WERI-Rb-1 (cell line): ENCODE data around the gene KCNH3.

Source experiments
- DNase-seq: peaks from one replicate; pipeline ENCODE4 v3.0.0-alpha.2; 2020
- H3K27ac ChIP-seq: fragments of 250-450 bp; sonication (Bioruptor Pico); 2 replicates; pipeline ENCODE4 v1.5.1; 2020; ENCODE audit warnings: mild to moderate bottlenecking, moderate library complexity
- H3K27me3 ChIP-seq: fragments of 250-450 bp; sonication (Bioruptor Pico); 2 replicates; pipeline ENCODE4 v1.5.1; 2021; ENCODE audit warnings: mild to moderate bottlenecking, low read depth, moderate library complexity; ENCODE audit not compliant: insufficient read depth, severe bottlenecking
- H3K36me3 ChIP-seq: fragments of 250-450 bp; sonication (Bioruptor Pico); 2 replicates; pipeline ENCODE4 v1.5.1; 2020; ENCODE audit warnings: mild to moderate bottlenecking, moderate library complexity
- H3K4me3 ChIP-seq: 2 replicates; pipeline ENCODE4 v1.5.1; 2011; ENCODE audit warnings: low read depth, mild to moderate bottlenecking, control low read depth, low read length
- H3K9me3 ChIP-seq: fragments of 250-450 bp; sonication (Bioruptor Pico); 2 replicates; pipeline ENCODE4 v1.5.1; 2021; ENCODE audit warnings: mild to moderate bottlenecking, moderate library complexity; ENCODE audit not compliant: severe bottlenecking
- CTCF ChIP-seq: IDR thresholded peaks from 2 replicates; pipeline ENCODE4 v1.5.1; 2011; ENCODE audit warnings: low read depth, mild to moderate bottlenecking, control low read depth, inconsistent platforms, low read length

The KCNH3 gene

GRCh38 chr12:49496417-49497360 is 42.1 kb upstream of the KCNH3 start:
- Histone ChIP-seq H3K27me3 (no peaks in the 10 kb centered on the region), H3K9me3 (no peaks in the 10 kb centered on the region), H3K4me3 (no peak overlapping the region), H3K27ac (no peak overlapping the region), H3K36me3 (peaks cover 17% of the 10 kb centered on the region)
- no peak for TF ChIP-seq CTCF
- DNase-seq: no peak

GRCh38 chr12:49501895-49502294 is 36.9 kb upstream of the KCNH3 start:
- H3K27ac ChIP-seq: no peak overlapping the region; the same call in 1 of the 2 replicates
- H3K27me3 ChIP-seq: no peaks in the 10 kb centered on the region
- TF ChIP-seq CTCF: no peak
- H3K9me3 ChIP-seq: no peaks in the 10 kb centered on the region
- DNase-seq: no peak
- H3K4me3 ChIP-seq: no peak overlapping the region
- peaks cover 35% of the 10 kb centered on the region for H3K36me3 ChIP-seq

GRCh38 chr12:49502590-49502989 is 36.2 kb upstream of the KCNH3 start:
- Histone ChIP-seq H3K27ac (no peak overlapping the region), H3K36me3 (peaks cover 37% of the 10 kb centered on the region), H3K4me3 (no peak overlapping the region), H3K27me3 (no peaks in the 10 kb centered on the region), H3K9me3 (no peaks in the 10 kb centered on the region)
- DNase-seq: no peak
- no peak for TF ChIP-seq CTCF

- no peak overlapping the region for H3K27ac ChIP-seq
- no peak for TF ChIP-seq CTCF
- DNase-seq: no peak
These were observed 35.1 kb upstream of the KCNH3 start for GRCh38 chr12:49503674-49504180.

GRCh38 chr12:49505672-49506071 is 33.2 kb upstream of the KCNH3 start:
- TF ChIP-seq CTCF: no peak
- H3K4me3 ChIP-seq: no peak overlapping the region
- peaks cover 31% of the 10 kb centered on the region for H3K36me3 ChIP-seq
- no peaks in the 10 kb centered on the region for H3K9me3 ChIP-seq
- no peak for DNase-seq
- H3K27ac ChIP-seq: no peak overlapping the region
- no peaks in the 10 kb centered on the region for H3K27me3 ChIP-seq

More at GRCh38 chr12:49503674-49504180, 35.1 kb upstream of the KCNH3 start:
- Histone ChIP-seq H3K36me3 (peaks cover 38% of the 10 kb centered on the region), H3K4me3 (no peak overlapping the region), H3K9me3 (no peaks in the 10 kb centered on the region), H3K27me3 (no peaks in the 10 kb centered on the region)
